OCI-LY7 (cell line): ENCODE measurements around the gene GMCL1.

ENCODE experiments used
- EZH2phosphoT487 ChIP-seq: fragments of 200-600 bp; sonication (generic); IDR thresholded peaks from 2 replicates; pipeline ENCODE4 v1.6.1; 2018; ENCODE audit warnings: low read depth, borderline replicate concordance, mild to moderate bottlenecking, mixed run types, antibody characterized with exemption, low read length, moderate library complexity, mixed read lengths
- TF ChIP-seq, protein P1 (sequence below): fragments of 200-600 bp; sonication (generic); conservative IDR thresholded peaks from 2 replicates; pipeline ENCODE4 v1.5.1; 2014; ENCODE audit warnings: mild to moderate bottlenecking, antibody characterized with exemption, low read length, moderate library complexity, mixed read lengths

DNA sequence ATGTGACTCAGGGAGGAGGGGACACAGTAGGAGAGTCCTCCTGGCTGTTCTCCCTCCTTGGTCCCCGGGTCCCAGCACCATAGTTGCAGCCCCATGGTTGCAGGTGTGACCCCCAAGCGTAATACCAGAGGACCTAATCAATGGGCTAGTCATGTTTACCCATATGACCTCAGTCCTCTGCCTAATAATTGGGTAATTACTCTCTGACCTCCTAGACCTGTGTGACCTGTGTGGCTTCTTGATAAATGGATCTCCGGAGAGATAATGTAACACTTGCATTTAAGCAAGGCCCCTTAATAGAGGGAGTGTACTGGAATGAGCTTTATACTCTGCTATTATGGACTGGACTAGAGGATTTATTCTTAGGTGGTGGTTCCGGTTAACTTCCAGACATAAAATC is 32.2 kb upstream of the GMCL1 start:
- TF ChIP-seq, protein P1, sequence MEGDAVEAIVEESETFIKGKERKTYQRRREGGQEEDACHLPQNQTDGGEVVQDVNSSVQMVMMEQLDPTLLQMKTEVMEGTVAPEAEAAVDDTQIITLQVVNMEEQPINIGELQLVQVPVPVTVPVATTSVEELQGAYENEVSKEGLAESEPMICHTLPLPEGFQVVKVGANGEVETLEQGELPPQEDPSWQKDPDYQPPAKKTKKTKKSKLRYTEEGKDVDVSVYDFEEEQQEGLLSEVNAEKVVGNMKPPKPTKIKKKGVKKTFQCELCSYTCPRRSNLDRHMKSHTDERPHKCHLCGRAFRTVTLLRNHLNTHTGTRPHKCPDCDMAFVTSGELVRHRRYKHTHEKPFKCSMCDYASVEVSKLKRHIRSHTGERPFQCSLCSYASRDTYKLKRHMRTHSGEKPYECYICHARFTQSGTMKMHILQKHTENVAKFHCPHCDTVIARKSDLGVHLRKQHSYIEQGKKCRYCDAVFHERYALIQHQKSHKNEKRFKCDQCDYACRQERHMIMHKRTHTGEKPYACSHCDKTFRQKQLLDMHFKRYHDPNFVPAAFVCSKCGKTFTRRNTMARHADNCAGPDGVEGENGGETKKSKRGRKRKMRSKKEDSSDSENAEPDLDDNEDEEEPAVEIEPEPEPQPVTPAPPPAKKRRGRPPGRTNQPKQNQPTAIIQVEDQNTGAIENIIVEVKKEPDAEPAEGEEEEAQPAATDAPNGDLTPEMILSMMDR, result no peak
- TF ChIP-seq EZH2phosphoT487, result no peak
